HEK293T (cell line): Measurements from ENCODE around the gene BAHCC1.

Source experiments
- CTCF ChIA-PET: fragments of 350-600 bp; formaldehyde crosslinking; extraction: SDS; loops from one replicate; lab custom pipeline; 2021; ENCODE audit warnings: antibody characterized with exemption, inconsistent platforms; lab: Yijun Ruan, JAX
- POLR2A ChIA-PET: fragments of 350-600 bp; formaldehyde crosslinking; extraction: SDS; loops from one replicate; lab custom pipeline; 2020; ENCODE audit warnings: antibody characterized with exemption, inconsistent platforms; lab: Yijun Ruan, JAX
- DNase-seq: peaks from one replicate; pipeline ENCODE4 v3.0.0; 2012; ENCODE audit warnings: mixed read lengths; ENCODE audit errors: extremely low spot score
- ARNT ChIP-seq: fragments of 450-650 bp; IDR thresholded peaks from 2 replicates; pipeline ENCODE4 v1.6.1; 2017; ENCODE audit warnings: mild to moderate bottlenecking
- BHLHE40 ChIP-seq: fragments of 450-650 bp; IDR thresholded peaks from 2 replicates; pipeline ENCODE4 v1.6.1; 2016; ENCODE audit warnings: mild to moderate bottlenecking, moderate library complexity, borderline replicate concordance
- CTBP1 ChIP-seq: fragments of 450-650 bp; IDR thresholded peaks from 2 replicates; pipeline ENCODE4 v1.6.1; 2016; ENCODE audit warnings: borderline replicate concordance
- ELF4 ChIP-seq: fragments of 450-650 bp; IDR thresholded peaks from 2 replicates; pipeline ENCODE4 v1.6.1; 2017; ENCODE audit warnings: antibody characterized with exemption
- FOXA1 ChIP-seq: fragments of 450-650 bp; IDR thresholded peaks from 2 replicates; pipeline ENCODE4 v1.6.1; 2016; ENCODE audit warnings: mild to moderate bottlenecking
- FOXK2 ChIP-seq: fragments of 450-650 bp; IDR thresholded peaks from 2 replicates; pipeline ENCODE4 v1.6.1; 2016; ENCODE audit warnings: mild to moderate bottlenecking
- FOXM1 ChIP-seq: fragments of 450-650 bp; IDR thresholded peaks from 2 replicates; pipeline ENCODE4 v1.6.1; 2017; ENCODE audit warnings: mild to moderate bottlenecking, borderline replicate concordance
- HDGF ChIP-seq: fragments of 450-650 bp; IDR thresholded peaks from 2 replicates; pipeline ENCODE4 v1.6.1; 2017; ENCODE audit warnings: antibody characterized with exemption, borderline replicate concordance
- L3MBTL2 ChIP-seq: fragments of 450-650 bp; conservative IDR thresholded peaks from 2 replicates; pipeline ENCODE4 v1.6.1; 2016; ENCODE audit warnings: mild to moderate bottlenecking
- LEF1 ChIP-seq: fragments of 450-650 bp; IDR thresholded peaks from 2 replicates; pipeline ENCODE4 v1.6.1; 2017; ENCODE audit warnings: mild to moderate bottlenecking, borderline replicate concordance
- NFRKB ChIP-seq: fragments of 450-650 bp; IDR thresholded peaks from 2 replicates; pipeline ENCODE4 v1.6.1; 2016; ENCODE audit warnings: mild to moderate bottlenecking, moderate library complexity
- PKNOX1 ChIP-seq: fragments of 450-650 bp; IDR thresholded peaks from 2 replicates; pipeline ENCODE4 v1.6.1; 2016
- SP1 ChIP-seq: fragments of 450-650 bp; IDR thresholded peaks from 2 replicates; pipeline ENCODE4 v1.6.1; 2017
- SUZ12 ChIP-seq: fragments of 450-650 bp; IDR thresholded peaks from 2 replicates; pipeline ENCODE4 v1.6.1; 2016; ENCODE audit warnings: mild to moderate bottlenecking
- TARDBP ChIP-seq: fragments of 450-650 bp; IDR thresholded peaks from 2 replicates; pipeline ENCODE4 v1.6.1; 2016
- ZNF384 ChIP-seq: fragments of 450-650 bp; IDR thresholded peaks from 2 replicates; pipeline ENCODE4 v1.6.1; 2016

BAHCC1 gene

DNA sequence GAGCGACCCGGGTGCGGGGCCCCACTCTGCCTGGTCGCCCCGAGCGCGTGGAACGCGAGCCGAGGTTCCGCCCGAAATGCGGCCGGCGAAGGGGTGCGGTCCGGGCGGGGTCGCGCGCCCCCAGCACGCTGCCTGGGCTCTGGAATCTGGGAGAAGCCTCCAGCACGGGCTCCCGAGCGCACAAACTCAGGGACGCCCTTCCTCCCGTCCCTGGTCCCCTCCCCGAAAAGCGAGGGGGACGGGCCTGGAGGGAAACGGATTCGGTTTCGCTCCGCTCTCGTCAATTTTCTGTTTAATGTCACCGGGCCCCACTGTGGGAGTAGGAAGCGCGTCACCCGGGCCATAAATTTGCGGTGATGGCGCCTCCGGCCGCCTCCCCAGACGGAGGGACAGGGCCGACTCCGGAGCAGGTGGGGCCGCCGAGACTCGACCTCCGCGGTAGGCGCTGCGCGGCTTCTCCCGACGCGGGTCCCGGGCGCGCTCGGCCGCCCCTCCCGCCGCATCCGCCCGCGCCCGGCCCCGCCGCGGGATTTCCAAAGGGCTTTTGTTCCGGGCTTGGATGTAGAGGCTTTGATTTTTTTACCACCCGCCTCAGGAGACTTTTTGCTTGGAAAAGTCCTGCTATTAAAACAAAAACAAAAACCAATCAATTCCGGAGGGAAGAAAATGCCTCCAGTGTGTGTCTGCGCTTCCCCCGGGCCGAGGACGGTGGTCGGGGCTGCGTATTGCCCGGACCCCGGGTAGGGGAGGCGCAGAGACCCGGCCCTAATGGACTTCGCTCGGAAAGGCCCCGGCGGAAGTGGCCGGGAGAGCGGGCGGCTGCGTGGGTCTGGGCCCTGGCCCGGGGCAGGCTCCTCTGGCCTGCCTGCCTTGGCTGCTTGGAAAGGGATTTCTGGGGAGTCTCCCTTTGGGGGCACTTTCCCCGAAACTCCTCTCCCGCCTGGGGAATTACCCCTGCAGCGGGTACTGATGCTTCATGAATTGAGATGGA is 7.9 kb upstream of the BAHCC1 start:
- ChIA-PET POLR2A (no interaction called here), CTCF (no interaction called here)
- no peak for TF ChIP-seq CTBP1
- no peak for TF ChIP-seq FOXK2
- no peak for TF ChIP-seq ZNF384
- no peak for TF ChIP-seq FOXA1
- no peak for TF ChIP-seq LEF1
- peak; percentile 18; the same call in 1 of the 2 replicates for TF ChIP-seq FOXM1
- no peak for TF ChIP-seq L3MBTL2
- no peak for TF ChIP-seq ARNT
- no peak for TF ChIP-seq HDGF
- TF ChIP-seq NFRKB, result no peak
- TF ChIP-seq PKNOX1, result peak; percentile 75
- DNase-seq, result peak; percentile 59

- ChIA-PET CTCF (no interaction called here), POLR2A (no interaction called here)
- no peak for TF ChIP-seq LEF1
- no peak for TF ChIP-seq CTBP1
- no peak; the same call in 1 of the 2 replicates for TF ChIP-seq L3MBTL2
- no peak for TF ChIP-seq BHLHE40
- no peak for TF ChIP-seq ARNT
- TF ChIP-seq SUZ12, result no peak
- TF ChIP-seq FOXK2, result no peak
- no peak for TF ChIP-seq FOXA1
- no peak for TF ChIP-seq SP1
- no peak for TF ChIP-seq ELF4
- no peak for TF ChIP-seq ZNF384
- TF ChIP-seq HDGF, result no peak
- TF ChIP-seq PKNOX1, result no peak
- TF ChIP-seq TARDBP, result no peak
- no peak for TF ChIP-seq NFRKB
- TF ChIP-seq FOXM1, result no peak
- DNase-seq, result no peak
Measured at GRCh38 chr17:81388091-81388611, 7.1 kb upstream of the BAHCC1 start.

DNA sequence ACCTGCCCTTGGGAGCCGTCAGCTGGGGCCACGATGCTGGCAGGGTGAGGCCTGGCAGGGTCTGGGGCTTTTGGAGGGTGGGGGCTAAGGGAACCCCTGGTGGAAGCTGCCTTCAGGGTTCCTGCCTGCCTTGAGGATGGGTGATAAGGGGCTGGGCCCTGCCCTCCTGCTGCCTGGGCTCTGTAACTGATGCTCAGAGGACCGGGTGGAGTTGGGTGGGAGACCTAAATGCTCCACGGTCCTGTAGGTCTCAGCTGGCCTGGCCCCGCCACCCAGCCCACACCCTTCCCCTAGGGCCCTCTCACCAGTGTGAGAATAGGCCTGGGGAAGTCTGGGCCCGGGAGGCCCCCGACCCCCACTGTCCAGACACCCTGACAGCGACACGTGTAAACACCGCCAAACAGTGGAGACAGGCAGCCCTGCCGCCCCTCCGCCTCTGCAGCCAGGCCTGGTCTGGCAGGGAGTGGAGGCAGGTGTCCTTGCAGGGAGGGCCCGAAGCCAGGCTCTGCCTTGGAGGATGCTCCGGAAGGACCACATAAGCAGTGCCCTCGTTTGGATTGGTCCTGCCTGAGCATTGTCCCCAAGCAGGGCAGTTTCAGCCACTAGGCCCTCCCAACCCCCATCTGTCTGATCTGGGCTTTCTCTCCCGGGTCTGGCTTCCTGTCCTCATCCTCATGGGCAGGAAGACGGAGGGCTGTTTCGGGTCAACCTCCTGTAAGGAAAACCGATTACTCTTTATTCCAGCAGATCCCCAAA is 6.5 kb upstream of the BAHCC1 start:
- DNase-seq, result no peak
- ChIA-PET CTCF (no interaction called here), POLR2A (no interaction called here)
- TF ChIP-seq ELF4, result no peak
- peak; percentile 38; the same call in 1 of the 2 replicates for TF ChIP-seq HDGF

GRCh38 chr17:81389585-81389984 is 5.7 kb upstream of the BAHCC1 start:
- TF ChIP-seq SUZ12, result no peak
- TF ChIP-seq SP1, result no peak
- no peak for TF ChIP-seq NFRKB
- TF ChIP-seq FOXM1, result no peak
- TF ChIP-seq ELF4, result no peak
- TF ChIP-seq BHLHE40, result no peak
- no peak for DNase-seq
- CTCF ChIA-PET, result no interaction called here
- POLR2A ChIA-PET, result no interaction called here

DNA sequence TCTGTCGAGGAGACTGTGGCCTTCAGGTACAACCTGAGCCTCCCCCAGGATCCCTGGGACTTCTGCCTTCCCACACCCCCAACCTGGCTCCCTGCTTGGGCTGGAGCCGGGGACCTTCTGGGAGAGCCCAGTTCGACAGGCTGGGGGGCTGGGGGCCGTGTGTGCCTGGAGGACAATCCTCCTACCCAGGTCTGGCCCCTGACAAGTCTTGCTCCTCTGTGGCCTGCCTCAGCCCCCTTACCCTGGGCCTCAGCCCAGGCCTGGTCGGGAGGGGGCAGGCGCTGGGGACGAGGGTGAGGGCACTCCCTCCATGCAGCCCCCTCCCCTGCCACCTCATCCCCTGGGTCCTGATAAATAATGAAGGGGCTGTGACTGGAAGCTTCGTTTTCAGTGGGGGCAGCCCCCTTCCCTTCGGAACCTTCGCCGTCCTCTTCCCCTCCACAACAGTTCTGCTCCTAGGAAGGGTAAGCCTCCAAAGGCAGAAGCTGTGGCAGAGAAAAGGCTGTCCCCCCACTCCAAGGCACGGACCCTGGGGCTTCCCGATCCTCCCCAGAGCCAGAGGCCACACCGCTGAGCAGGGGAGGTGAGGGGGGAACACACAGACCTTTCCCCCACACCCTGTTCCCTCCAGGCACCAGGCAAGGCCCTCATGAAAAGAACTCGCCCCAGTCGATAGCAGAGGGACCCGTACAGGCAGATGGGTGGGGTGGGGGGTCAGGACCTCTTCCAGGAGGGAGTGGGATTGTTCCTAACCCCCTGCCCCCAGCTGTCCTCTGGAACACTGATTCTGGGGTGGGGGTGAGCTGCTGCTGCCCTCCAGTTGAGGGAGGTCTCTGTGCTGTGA is 5.0 kb upstream of the BAHCC1 start:
- ChIA-PET CTCF (no interaction called here), POLR2A (no interaction called here)
- no peak for TF ChIP-seq SP1
- 0 out of 2 replicates have a peak, but pooled peaks have one; percentile 33 for TF ChIP-seq HDGF
- no peak for DNase-seq

DNA sequence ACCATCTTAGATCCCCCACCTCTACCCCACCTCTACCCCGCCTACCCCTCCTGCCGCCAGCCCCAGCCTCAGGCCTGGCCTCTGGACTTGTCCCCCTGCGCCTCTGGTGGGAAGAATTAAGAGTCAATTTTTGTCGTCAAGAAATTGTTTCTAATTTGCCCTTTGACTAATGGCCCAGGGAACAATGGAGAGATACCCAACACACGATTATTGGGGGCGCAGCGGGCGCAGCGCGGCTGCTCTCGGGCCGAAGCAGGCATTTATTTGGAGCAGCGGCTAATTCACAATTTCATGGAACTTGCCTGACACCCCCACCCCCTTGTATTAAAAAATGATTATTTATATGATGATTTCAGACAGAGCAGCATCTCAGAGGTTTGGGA is 4.4 kb upstream of the BAHCC1 start:
- no peak for DNase-seq
- ChIA-PET CTCF (interaction anchor here (1.9 kb wide), 1 partner anchor 11 kb away, joined by 6 read pairs; no protein-coding TSS in a partner anchor), POLR2A (interaction anchor here (0.8 kb wide), 1 partner anchor 99 kb away, joined by 3 read pairs; no protein-coding TSS in a partner anchor)
- no peak for TF ChIP-seq TARDBP
- TF ChIP-seq FOXM1, result no peak
- no peak for TF ChIP-seq FOXA1
- no peak for TF ChIP-seq CTBP1
- TF ChIP-seq HDGF, result no peak
- TF ChIP-seq L3MBTL2, result no peak
- TF ChIP-seq NFRKB, result no peak
- TF ChIP-seq ELF4, result no peak
- no peak for TF ChIP-seq SP1
- no peak for TF ChIP-seq FOXK2
- TF ChIP-seq BHLHE40, result no peak
- no peak for TF ChIP-seq SUZ12
- TF ChIP-seq LEF1, result no peak
- no peak for TF ChIP-seq ARNT
- TF ChIP-seq ZNF384, result no peak
- no peak for TF ChIP-seq PKNOX1
